Adipose tissue (tissue), 3 donors: ENCODE results near the gene OSCP1. TPM values are rescaled to one million over a fixed set of nuclear protein-coding genes. Genes with fewer than 3 reads are reported as not detected.
A peak's percentile ranks its signal among the peaks of the same experiment; 100 is the strongest.

Source experiments
- H3K27ac ChIP-seq: one replicate; pipeline ENCODE4 v1.5.1; 2013; ENCODE audit warnings: low read depth, low read length
- WGBS, 3 donors: extraction: QIAGEN DNeasy Blood & Tissue Kit; methylation state at CpG; one replicate each; pipeline ENCODE4 v1.1.7; 2013; 5-methylcytosine and 5-hydroxymethylcytosine counted together
- polyA plus RNA-seq, 3 donors: library from polyadenylated mRNA; stranded (reverse); fragments of 200-250 nt; gene quantifications; one replicate each; pipeline ENCODE4 v1.2.3, GENCODE V29; 2013
- donor health status: healthy with polysubstance abuse.
- donor health status: Bipolar disorder and iron deficiency.
- donor health status: healthy.

The OSCP1 gene
- polyA plus RNA-seq, 3 donors, result 5.3 to 10.3 (median 6.5) TPM

- WGBS, 3 donors, result 94 to 97% (median 96%) methylated on average over 19 of the region's 19 CpGs
- no peak overlapping the region for H3K27ac ChIP-seq
Measured at GRCh38 chr1:36393686-36394085, 56.6 kb downstream of the OSCP1 start.

GRCh38 chr1:36392836-36393235 is 57.4 kb downstream of the OSCP1 start:
- 86 to 94% (median 91%) methylated on average over 4 of the region's 4 CpGs for WGBS, 3 donors
- no peak overlapping the region for H3K27ac ChIP-seq

- H3K27ac ChIP-seq, result no peak overlapping the region
- 92 to 96% (median 93%) methylated on average over 8 of the region's 8 CpGs for WGBS, 3 donors
Measured at GRCh38 chr1:36391271-36391670, 59.0 kb downstream of the OSCP1 start.

- WGBS, 3 donors, result 81 to 92% (median 89%) methylated on average over 2 of the region's 2 CpGs
- no peak overlapping the region for H3K27ac ChIP-seq
Measured at GRCh38 chr1:36390411-36390810, 59.8 kb downstream of the OSCP1 start.

GRCh38 chr1:36389999-36390398 is 60.3 kb downstream of the OSCP1 start:
- no peak overlapping the region for H3K27ac ChIP-seq
- WGBS, 3 donors, result 90 to 100% (median 95%) methylated on average over 1 of the region's 1 CpG

- WGBS, 3 donors, result 78 to 89% (median 79%) methylated on average over 2 of the region's 2 CpGs
- no peak overlapping the region for H3K27ac ChIP-seq
Measured at GRCh38 chr1:36389261-36389660, 61.0 kb downstream of the OSCP1 start.

- peak overlapping the region; percentile 95 for H3K27ac ChIP-seq
- WGBS, 3 donors, result 42 to 68% (median 45%) methylated on average over 10 of the region's 10 CpGs
Measured at GRCh38 chr1:36387141-36387949, 62.9 kb downstream of the OSCP1 start.

GRCh38 chr1:36386265-36387140 is 63.7 kb downstream of the OSCP1 start:
- 1 to 2% (median 2%) methylated on average over 14 of the region's 14 CpGs for WGBS, 3 donors
- H3K27ac ChIP-seq, result peak overlapping the region; percentile 98

GRCh38 chr1:36385410-36386264 is 64.6 kb downstream of the OSCP1 start, which contains the start of gene STK40:
STK40 (minus strand) TSS chr1:36385924; CDS start chr1:36361332, 24,592 bp downstream.
- H3K27ac ChIP-seq, result peak within 1 kb of the TSS; percentile 98
- 0% methylated on average over 57 to 82 of the region's 82 CpGs for WGBS, 3 donors

- peak overlapping the region; percentile 5 for H3K27ac ChIP-seq
- WGBS, 3 donors, result 0 to 1% (median 1%) methylated on average over 25 of the region's 25 CpGs
Measured at GRCh38 chr1:36384542-36385409, 65.5 kb downstream of the OSCP1 start.

GRCh38 chr1:36383240-36383639 is 67.0 kb downstream of the OSCP1 start:
- H3K27ac ChIP-seq, result no peak overlapping the region
- WGBS, 3 donors, result 41 to 79% (median 76%) methylated on average over 4 of the region's 4 CpGs

GRCh38 chr1:36382669-36383068 is 67.6 kb downstream of the OSCP1 start:
- 79 to 94% (median 93%) methylated on average over 4 of the region's 4 CpGs for WGBS, 3 donors
- H3K27ac ChIP-seq, result no peak overlapping the region

- WGBS, 3 donors, result 77 to 96% (median 94%) methylated on average over 9 of the region's 9 CpGs
- no peak overlapping the region for H3K27ac ChIP-seq
Measured at GRCh38 chr1:36382231-36382630, 68.0 kb downstream of the OSCP1 start.

- 88 to 95% (median 95%) methylated on average over 5 of the region's 5 CpGs for WGBS, 3 donors
- H3K27ac ChIP-seq, result no peak overlapping the region
Measured at GRCh38 chr1:36381405-36381804, 68.8 kb downstream of the OSCP1 start.

- WGBS, 3 donors, result 28 to 90% (median 73%) methylated on average over 3 of the region's 3 CpGs
- H3K27ac ChIP-seq, result no peak overlapping the region
Measured at GRCh38 chr1:36380782-36381181, 69.5 kb downstream of the OSCP1 start.

GRCh38 chr1:36380143-36380619 is 70.1 kb downstream of the OSCP1 start:
- WGBS, 3 donors, result 20 to 81% (median 71%) methylated on average over 5 of the region's 5 CpGs

GRCh38 chr1:36377791-36378492 is 72.3 kb downstream of the OSCP1 start:
- H3K27ac ChIP-seq, result no peak overlapping the region
- WGBS, 3 donors, result 69 to 75% (median 72%) methylated on average over 3 to 4 of the region's 4 CpGs

More at GRCh38 chr1:36380143-36380619, 70.1 kb downstream of the OSCP1 start:
- no peak overlapping the region for H3K27ac ChIP-seq
